DND-41 (cell line): ENCODE data around the gene PODXL.

ENCODE experiments used
- ATAC-seq: fragments of 200-7000 bp; cut with Tn5 transposase; 3 replicates; pipeline ENCODE4 v1.9.1; 2021; ENCODE audit warnings: low read depth; ENCODE audit not compliant: insufficient read depth
- DNase-seq: peaks from one replicate; pipeline ENCODE4 v3.0.0-alpha.2; 2020
- H2AFZ ChIP-seq: 2 replicates; pipeline ENCODE4 v1.6.0; 2012; ENCODE audit warnings: low read depth, low read length
- H3K27ac ChIP-seq: 2 replicates; pipeline ENCODE4 v1.5.1; 2012; ENCODE audit warnings: low read length, inconsistent platforms
- H3K27me3 ChIP-seq: fragments of 200-600 bp; sonication (generic); 2 replicates; pipeline ENCODE4 v1.6.0; 2012; ENCODE audit warnings: low read length, mild to moderate bottlenecking, inconsistent platforms; ENCODE audit not compliant: insufficient read depth, poor library complexity
- H3K36me3 ChIP-seq: 2 replicates; pipeline ENCODE4 v1.5.1; 2012; ENCODE audit warnings: low read length, inconsistent platforms; ENCODE audit not compliant: insufficient read depth
- H3K4me1 ChIP-seq: 2 replicates; pipeline ENCODE4 v1.5.1; 2012; ENCODE audit warnings: mild to moderate bottlenecking, low read length; ENCODE audit not compliant: insufficient read depth
- H3K4me2 ChIP-seq: 2 replicates; pipeline ENCODE4 v1.6.0; 2012; ENCODE audit warnings: mild to moderate bottlenecking, moderate library complexity, low read length, inconsistent platforms; ENCODE audit not compliant: insufficient read depth
- H3K4me3 ChIP-seq, 2 experiments: fragments of 200-600 bp in 1 of 2; shearing (Covaris generic) in 1 of 2; 2 replicates each; pipeline ENCODE4 v1.5.1; 2012 to 2016; ENCODE audit warnings: inconsistent platforms in 2 of 2, low read length in 2 of 2, mild to moderate bottlenecking in 2 of 2, low read depth in 1 of 2, moderate library complexity in 1 of 2
- H3K79me2 ChIP-seq: 2 replicates; pipeline ENCODE4 v1.6.0; 2012; ENCODE audit warnings: low read length, inconsistent platforms; ENCODE audit not compliant: insufficient read depth
- H3K9ac ChIP-seq: 2 replicates; pipeline ENCODE4 v1.6.0; 2012; ENCODE audit warnings: low read depth, mild to moderate bottlenecking, inconsistent platforms, low read length, moderate library complexity
- H3K9me3 ChIP-seq: 2 replicates; pipeline ENCODE4 v1.5.1; 2012; ENCODE audit warnings: low read length, moderate library complexity, mild to moderate bottlenecking, inconsistent platforms; ENCODE audit not compliant: insufficient read depth, severe bottlenecking
- H4K20me1 ChIP-seq: 2 replicates; pipeline ENCODE4 v1.6.0; 2012; ENCODE audit warnings: low read length; ENCODE audit not compliant: insufficient read depth
- CTCF ChIP-seq: IDR thresholded peaks from 2 replicates; pipeline ENCODE4 v1.5.1; 2012; ENCODE audit warnings: borderline replicate concordance, low read length, moderate library complexity, mild to moderate bottlenecking; ENCODE audit not compliant: poor library complexity, severe bottlenecking; ENCODE audit errors: extremely low read depth
- EZH2 ChIP-seq: IDR thresholded peaks from 3 replicates; pipeline ENCODE4 v1.6.1; 2012; ENCODE audit warnings: borderline replicate concordance, low read depth, mild to moderate bottlenecking, moderate library complexity, low read length, inconsistent platforms; ENCODE audit not compliant: severe bottlenecking

Gene PODXL

GRCh38 chr7:131538071-131538812, 18.2 kb downstream of the PODXL start:
- no peak for DNase-seq
- H3K9me3 ChIP-seq: no peaks in the 10 kb centered on the region
- no peak overlapping the region for H3K9ac ChIP-seq
- H3K4me1 ChIP-seq: no peaks in the 10 kb centered on the region
- no peak overlapping the region; the same call in 1 of the 2 replicates for H3K27ac ChIP-seq
- H4K20me1 ChIP-seq: no peaks in the 10 kb centered on the region
- no peak overlapping the region for H2AFZ ChIP-seq
- TF ChIP-seq EZH2 (no peak), CTCF (no peak)
- no peaks in the 10 kb centered on the region for H3K36me3 ChIP-seq
- H3K4me2 ChIP-seq: no peak overlapping the region
- ATAC-seq: no peak
- no peak overlapping the region for H3K4me3 ChIP-seq
- H3K27me3 ChIP-seq: no peaks in the 10 kb centered on the region
- H3K79me2 ChIP-seq: no peaks in the 10 kb centered on the region

GRCh38 chr7:131537571-131537978, 18.9 kb downstream of the PODXL start:
- no peak overlapping the region for H3K27ac ChIP-seq
- H4K20me1 ChIP-seq: no peaks in the 10 kb centered on the region

GRCh38 chr7:131536361-131536849, 20.0 kb downstream of the PODXL start:
- Histone ChIP-seq H3K27ac (no peak overlapping the region), H3K4me3 (no peak overlapping the region), H3K9ac (no peak overlapping the region), H3K4me2 (no peak overlapping the region), H4K20me1 (no peaks in the 10 kb centered on the region), H3K9me3 (no peaks in the 10 kb centered on the region), H2AFZ (no peak overlapping the region), H3K36me3 (no peaks in the 10 kb centered on the region), H3K4me1 (no peaks in the 10 kb centered on the region), H3K27me3 (no peaks in the 10 kb centered on the region), H3K79me2 (no peaks in the 10 kb centered on the region)
- ATAC-seq (no peak), DNase-seq (no peak)
- TF ChIP-seq CTCF: no peak
- no peak for TF ChIP-seq EZH2

More at GRCh38 chr7:131537571-131537978, 18.9 kb downstream of the PODXL start:
- no peak overlapping the region for H3K9ac ChIP-seq
- DNase-seq (no peak), ATAC-seq (no peak)
- no peak overlapping the region for H2AFZ ChIP-seq
- no peaks in the 10 kb centered on the region for H3K9me3 ChIP-seq
- H3K4me2 ChIP-seq: no peak overlapping the region
- no peaks in the 10 kb centered on the region for H3K36me3 ChIP-seq
- H3K4me1 ChIP-seq: no peaks in the 10 kb centered on the region
- H3K79me2 ChIP-seq: no peaks in the 10 kb centered on the region
- no peak overlapping the region for H3K4me3 ChIP-seq
- H3K27me3 ChIP-seq: no peaks in the 10 kb centered on the region
- no peak for TF ChIP-seq CTCF
- TF ChIP-seq EZH2: no peak
